Measurements from ENCODE around the gene RGS8. TPM values are rescaled to one million over a fixed set of nuclear protein-coding genes. Genes with fewer than 3 reads are reported as not detected.
"Not testable (repeated sequence)": the region's sequence is repeated elsewhere in the genome, so short reads cannot be mapped to it uniquely, and the experiment has no call there.

RGS8 gene
- total RNA-seq, 2 experiments from 2014 or later, result 0.05 TPM; not detected in 1

- no peak overlapping the region for H3K27ac Mint-ChIP-seq
- H3K36me3 Mint-ChIP-seq, result no peaks in the 10 kb centered on the region
- H3K4me1 Mint-ChIP-seq (ENCODE audit: low read depth), result no peaks in the 10 kb centered on the region
- intact Hi-C loops (cut with micrococcal nuclease), result no loop called here
- H3K9me3 Mint-ChIP-seq, result no peaks in the 10 kb centered on the region
- peaks cover 10% of the 10 kb centered on the region for H3K27me3 Mint-ChIP-seq
- H3K4me3 Mint-ChIP-seq, result no peak overlapping the region
- no peak for DNase-seq
- POLR2A ChIA-PET, result no interaction called here
- CTCF ChIA-PET, result interaction anchor here (0.6 to 1.4 kb wide), 3 partner anchors 83 to 428 kb away, joined by 3 to 5 read pairs (median 4); no protein-coding TSS in a partner anchor
Measured at GRCh38 chr1:182699393-182700350, 15.3 kb upstream of the RGS8 start.

- CTCF ChIA-PET, result interaction anchor here (0.7 kb wide), 1 partner anchor 427 kb away, joined by 3 read pairs; no protein-coding TSS in a partner anchor
- H3K36me3 Mint-ChIP-seq, result no peaks in the 10 kb centered on the region
- no peaks in the 10 kb centered on the region for H3K4me1 Mint-ChIP-seq (ENCODE audit: low read depth)
- peaks cover 10% of the 10 kb centered on the region for H3K27me3 Mint-ChIP-seq
- intact Hi-C loops (cut with micrococcal nuclease), result no loop called here
- H3K4me3 Mint-ChIP-seq, result no peak overlapping the region
- no peak overlapping the region for H3K27ac Mint-ChIP-seq
- no peaks in the 10 kb centered on the region for H3K9me3 Mint-ChIP-seq
- no peak for DNase-seq
- POLR2A ChIA-PET, result no interaction called here
Measured at GRCh38 chr1:182698971-182699370, 14.6 kb upstream of the RGS8 start.

DNA sequence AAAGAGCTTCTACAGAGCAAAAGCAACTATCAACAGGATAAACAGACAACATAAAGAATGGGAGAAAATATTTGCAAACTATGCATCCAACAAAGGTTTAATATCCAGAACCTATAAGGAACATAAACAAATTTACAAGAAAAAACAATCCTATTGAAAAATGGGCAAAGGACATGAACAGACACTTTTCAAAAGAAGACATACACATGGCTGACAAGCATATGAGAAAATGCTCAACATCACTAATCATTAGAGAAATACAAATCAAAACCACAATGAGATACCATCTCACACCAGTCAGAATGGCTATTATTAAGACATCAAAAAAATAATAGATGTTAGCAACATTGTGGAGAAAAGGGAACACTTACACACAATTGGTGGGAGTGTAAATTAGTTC, 8.8 kb upstream of the RGS8 start:
- H3K9me3 Mint-ChIP-seq; intact Hi-C loops (cut with micrococcal nuclease); H3K36me3 Mint-ChIP-seq; H3K4me3 Mint-ChIP-seq; H3K27ac Mint-ChIP-seq; H3K27me3 Mint-ChIP-seq; POLR2A ChIA-PET; H3K4me1 Mint-ChIP-seq (ENCODE audit: low read depth); DNase-seq; CTCF ChIA-PET: not testable (repeated sequence)

GRCh38 chr1:182690886-182691443, 6.6 kb upstream of the RGS8 start:
- no peaks in the 10 kb centered on the region for H3K27me3 Mint-ChIP-seq
- H3K4me3 Mint-ChIP-seq, result no peak overlapping the region
- peaks cover 10% of the 10 kb centered on the region for H3K9me3 Mint-ChIP-seq
- intact Hi-C loops (cut with micrococcal nuclease), result no loop called here
- H3K27ac Mint-ChIP-seq, result no peak overlapping the region
- DNase-seq, result no peak
- ChIA-PET POLR2A (no interaction called here), CTCF (interaction anchor here (1.1 to 1.5 kb wide), 3 partner anchors 93 to 95 kb away, joined by 3 to 7 read pairs (median 3); no protein-coding TSS in a partner anchor)
- H3K4me1 Mint-ChIP-seq (ENCODE audit: low read depth), result no peaks in the 10 kb centered on the region
- no peaks in the 10 kb centered on the region for H3K36me3 Mint-ChIP-seq

DNA sequence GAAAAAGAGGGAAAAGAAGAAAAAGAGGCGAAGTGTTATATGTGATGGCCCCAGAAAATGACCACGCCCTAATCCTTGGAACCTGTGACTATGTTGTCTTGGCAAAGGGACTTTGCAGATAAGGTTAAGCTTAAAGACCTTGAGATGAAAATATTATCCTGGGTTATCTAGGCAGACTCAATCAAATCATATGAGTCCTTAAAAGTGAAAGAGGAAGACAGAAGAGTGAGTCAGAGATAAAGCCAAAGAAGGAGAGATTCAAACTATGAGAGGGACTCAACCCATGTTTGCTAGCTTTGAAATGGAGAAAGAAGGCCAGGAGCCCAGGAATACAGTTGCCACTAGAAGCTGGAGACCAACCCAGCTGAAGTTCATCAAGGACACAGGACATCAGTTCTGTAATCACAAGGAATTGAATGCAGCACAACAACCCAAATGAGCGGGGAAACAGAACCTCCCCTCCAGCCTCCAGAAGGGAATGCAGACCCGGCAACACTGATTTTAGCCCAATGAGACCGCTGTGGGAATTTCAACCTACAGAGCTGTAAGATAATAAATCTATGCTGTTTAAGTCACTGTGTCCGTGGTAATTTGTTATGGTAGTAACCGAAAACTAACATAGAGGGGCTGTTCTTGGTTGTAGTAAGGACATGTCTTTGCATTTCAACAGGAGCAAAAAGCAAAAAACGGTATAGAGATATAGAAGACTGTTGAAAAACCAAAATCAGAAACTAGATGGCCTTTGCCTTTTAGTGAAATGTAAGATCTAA, 4.2 kb upstream of the RGS8 start:
- peaks cover 3% of the 10 kb centered on the region for H3K27me3 Mint-ChIP-seq
- DNase-seq, result no peak
- ChIA-PET POLR2A (no interaction called here), CTCF (interaction anchor here (0.6 kb wide), 1 partner anchor 10 kb away, joined by 4 read pairs; no protein-coding TSS in a partner anchor)
- peaks cover 10% of the 10 kb centered on the region for H3K9me3 Mint-ChIP-seq
- no peak overlapping the region for H3K27ac Mint-ChIP-seq
- no peaks in the 10 kb centered on the region for H3K36me3 Mint-ChIP-seq
- intact Hi-C loops (cut with micrococcal nuclease), result no loop called here
- no peak overlapping the region for H3K4me3 Mint-ChIP-seq
- no peaks in the 10 kb centered on the region for H3K4me1 Mint-ChIP-seq (ENCODE audit: low read depth)

GRCh38 chr1:182687361-182687760, 3.0 kb upstream of the RGS8 start:
- DNase-seq, result no peak
- H3K27me3 Mint-ChIP-seq, result peaks cover 12% of the 10 kb centered on the region
- no peak overlapping the region for H3K27ac Mint-ChIP-seq
- CTCF ChIA-PET, result no interaction called here
- H3K9me3 Mint-ChIP-seq, result peaks cover 4% of the 10 kb centered on the region
- H3K4me3 Mint-ChIP-seq, result no peak overlapping the region
- POLR2A ChIA-PET, result no interaction called here
- intact Hi-C loops (cut with micrococcal nuclease), result no loop called here
- no peaks in the 10 kb centered on the region for H3K4me1 Mint-ChIP-seq (ENCODE audit: low read depth)
- no peaks in the 10 kb centered on the region for H3K36me3 Mint-ChIP-seq

- Mint-ChIP-seq H3K36me3 (no peaks in the 10 kb centered on the region), H3K27ac (no peak overlapping the region), H3K4me3 (no peak overlapping the region), H3K27me3 (peaks cover 12% of the 10 kb centered on the region), H3K4me1 (ENCODE audit: low read depth) (no peaks in the 10 kb centered on the region), H3K9me3 (peaks cover 4% of the 10 kb centered on the region)
- intact Hi-C loops (cut with micrococcal nuclease), result no loop called here
- DNase-seq, result no peak
- CTCF ChIA-PET, result no interaction called here
- POLR2A ChIA-PET, result no interaction called here
Measured at GRCh38 chr1:182686446-182686845, 2.1 kb upstream of the RGS8 start.

- Mint-ChIP-seq H3K9me3 (no peaks in the 10 kb centered on the region), H3K36me3 (no peaks in the 10 kb centered on the region), H3K4me3 (no peak overlapping the region), H3K27ac (no peak overlapping the region), H3K27me3 (peaks cover 17% of the 10 kb centered on the region), H3K4me1 (ENCODE audit: low read depth) (peaks cover 6% of the 10 kb centered on the region)
- intact Hi-C loops (cut with micrococcal nuclease), result no loop called here
- CTCF ChIA-PET, result interaction anchor here (1.5 kb wide), 1 partner anchor 22 kb away, joined by 4 read pairs; no protein-coding TSS in a partner anchor
- DNase-seq, result no peak
- POLR2A ChIA-PET, result interaction anchor here (0.7 kb wide), 1 partner anchor 110 kb away, joined by 3 read pairs; no protein-coding TSS in a partner anchor
Measured at GRCh38 chr1:182685215-182685614, 828 bp upstream of the RGS8 start.

DNA sequence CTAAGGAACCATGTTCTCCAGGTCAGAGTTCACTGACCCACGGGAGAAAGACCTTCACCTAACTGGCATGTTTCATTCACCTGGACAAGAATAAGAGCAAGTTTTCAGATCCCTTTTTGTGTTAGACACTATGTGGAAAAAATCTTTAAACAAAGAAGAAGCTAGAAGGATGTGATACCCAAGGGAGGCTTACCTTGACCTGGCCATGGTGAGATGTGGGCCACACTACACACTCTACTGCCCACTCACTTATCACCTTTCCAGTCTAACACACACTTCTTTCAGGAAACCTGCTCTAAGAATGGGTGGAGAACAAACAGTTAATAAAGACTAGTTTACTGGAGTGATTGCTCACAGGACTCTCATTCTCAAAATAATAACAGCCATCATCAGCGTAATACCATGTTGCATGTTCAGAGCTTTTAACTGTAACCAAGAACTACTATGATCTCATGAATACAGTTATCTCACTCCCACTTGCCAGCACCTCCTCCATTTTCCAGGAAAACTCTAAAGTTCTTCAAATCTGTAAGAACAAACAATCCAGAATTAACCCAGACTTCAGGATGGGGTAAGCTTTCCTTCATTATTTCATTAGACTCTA, 1.4 kb downstream of the RGS8 start:
- intact Hi-C loops (cut with micrococcal nuclease), result no loop called here
- H3K4me1 Mint-ChIP-seq (ENCODE audit: low read depth), result peaks cover 6% of the 10 kb centered on the region
- H3K4me3 Mint-ChIP-seq, result no peak overlapping the region
- no peaks in the 10 kb centered on the region for H3K36me3 Mint-ChIP-seq
- H3K27ac Mint-ChIP-seq, result no peak overlapping the region
- no peaks in the 10 kb centered on the region for H3K9me3 Mint-ChIP-seq
- ChIA-PET POLR2A (no interaction called here), CTCF (interaction anchor here (1.5 kb wide), 1 partner anchor 99 kb away, joined by 6 read pairs; no protein-coding TSS in a partner anchor)
- DNase-seq, result no peak
- peaks cover 17% of the 10 kb centered on the region for H3K27me3 Mint-ChIP-seq

DNA sequence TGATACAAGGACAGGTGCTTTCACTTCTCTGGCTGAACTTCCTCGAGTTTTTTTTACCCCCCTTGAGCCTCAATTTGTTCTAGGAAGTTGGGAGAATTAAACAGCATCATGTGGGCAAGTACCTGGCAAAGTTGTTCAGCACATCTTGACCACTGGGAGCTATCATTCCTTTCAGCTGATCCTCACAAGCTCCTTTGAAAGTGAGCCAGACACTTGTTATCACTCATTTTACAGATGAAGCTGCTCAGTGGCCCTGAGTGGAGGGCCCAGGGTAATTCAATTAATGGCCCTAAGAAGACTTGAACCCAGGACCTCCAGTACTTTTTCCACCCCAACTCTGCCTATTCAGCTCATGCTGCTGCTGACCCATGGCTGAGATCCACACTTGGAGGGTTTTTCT, 2.0 kb downstream of the RGS8 start:
- Mint-ChIP-seq H3K27ac (no peak overlapping the region), H3K9me3 (no peaks in the 10 kb centered on the region), H3K36me3 (no peaks in the 10 kb centered on the region), H3K4me1 (ENCODE audit: low read depth) (peaks cover 7% of the 10 kb centered on the region), H3K27me3 (peaks cover 17% of the 10 kb centered on the region), H3K4me3 (no peak overlapping the region)
- DNase-seq, result no peak
- CTCF ChIA-PET, result no interaction called here
- POLR2A ChIA-PET, result no interaction called here
- intact Hi-C loops (cut with micrococcal nuclease), result no loop called here

GRCh38 chr1:182681568-182681912, 2.8 kb downstream of the RGS8 start:
- H3K27me3 Mint-ChIP-seq, result peaks cover 17% of the 10 kb centered on the region
- H3K36me3 Mint-ChIP-seq, result no peaks in the 10 kb centered on the region
- CTCF ChIA-PET, result interaction anchor here (0.6 kb wide), 1 partner anchor 103 kb away, joined by 3 read pairs; no protein-coding TSS in a partner anchor
- no peak for DNase-seq
- POLR2A ChIA-PET, result no interaction called here
- intact Hi-C loops (cut with micrococcal nuclease), result no loop called here
- no peak overlapping the region for H3K27ac Mint-ChIP-seq
- H3K4me1 Mint-ChIP-seq (ENCODE audit: low read depth), result peaks cover 7% of the 10 kb centered on the region
- no peaks in the 10 kb centered on the region for H3K9me3 Mint-ChIP-seq
- no peak overlapping the region for H3K4me3 Mint-ChIP-seq
